ENCODE data around the gene GABPB1. TPM values are rescaled to one million over a fixed set of nuclear protein-coding genes. Genes with fewer than 3 reads are reported as not detected.

GABPB1 gene
- total and polyA plus RNA-seq, 10 of the 15 experiments (the other 5 are each of a cell fraction or from before 2014, with no cell fraction given) = 13.9 to 48.2 (median 39.8) TPM

- peaks cover 8% of the 10 kb centered on the region for H3K4me1 ChIP-seq (ENCODE audit: control insufficient read depth, insufficient read depth, low read length)
- WGBS (ENCODE audit: insufficient coverage, insufficient replicate concordance, low lambda C conversion rate, missing lambda C conversion rate) = 95% methylated on average over 2 of the region's 2 CpGs
- intact Hi-C loops (cut with micrococcal nuclease; ENCODE audit: unreplicated experiment) (no loop called here), in situ Hi-C loops (cut with MboI) (no loop called here)
- no TSS peak for BruUV-seq (replicated peaks)
- no peak overlapping the region for H3K27ac ChIP-seq (ENCODE audit: control insufficient read depth, insufficient read depth)
- H3K4me3 ChIP-seq = no peak overlapping the region
- H3K9ac ChIP-seq (ENCODE audit: control insufficient read depth, insufficient read depth, low read length) = no peak overlapping the region
- ChIA-PET SMC1A (ENCODE audit: uncharacterized antibody, unreplicated experiment) (no interaction called here), RAD21 (ENCODE audit: unreplicated experiment) (no interaction called here), CTCF (no interaction called here), POLR2A (no interaction called here)
- H3K4me2 ChIP-seq (ENCODE audit: control insufficient read depth, insufficient read depth) = no peak overlapping the region
- FAIRE-seq (no peak), ATAC-seq (no peak), DNase-seq (ENCODE audit: low read depth, low spot score) (no peak)
- H3K79me2 ChIP-seq (ENCODE audit: control insufficient read depth, insufficient read depth, low read length) = no peaks in the 10 kb centered on the region
- H3K9me3 ChIP-seq (replicated peaks; ENCODE audit: control insufficient read depth, insufficient read depth, low read length) = no peaks in the 10 kb centered on the region
- TF ChIP-seq ZNF687 (IDR thresholded peaks at IDR 0.05) (no peak), RCOR1 (conservative IDR thresholded peaks at IDR 0.05; ENCODE audit: low read depth, low read length) (no peak), GABPA (IDR thresholded peaks at IDR 0.05; ENCODE audit: low read depth) (no peak), EGR1 (IDR thresholded peaks at IDR 0.05; ENCODE audit: borderline replicate concordance in 1 of 2, low read depth in 2 of 2, low read length in 2 of 2) (no peak), LARP7 (IDR thresholded peaks at IDR 0.05) (no peak), SP1 (IDR thresholded peaks at IDR 0.05; ENCODE audit: low read depth, low read length) (no peak), TARDBP (IDR thresholded peaks at IDR 0.05; ENCODE audit: borderline replicate concordance) (no peak), POLR2A (IDR thresholded peaks at IDR 0.05; ENCODE audit: low read depth, low read length) (no peak), BMI1 (IDR thresholded peaks at IDR 0.05; ENCODE audit: borderline replicate concordance) (no peak), BHLHE40 (IDR thresholded peaks at IDR 0.05; ENCODE audit: borderline replicate concordance in 1 of 2, low read depth in 2 of 2, low read length in 1 of 2) (no peak), IRF4 (IDR thresholded peaks at IDR 0.05; ENCODE audit: low read depth, low read length) (no peak), ZNF622 (IDR thresholded peaks at IDR 0.05) (no peak), PAX5 (IDR thresholded peaks at IDR 0.05; ENCODE audit: borderline replicate concordance, low read depth, low read length) (no peak), STAT3 (IDR thresholded peaks at IDR 0.05; ENCODE audit: low read depth, low read length) (no peak), CHD2 (IDR thresholded peaks at IDR 0.05; ENCODE audit: borderline replicate concordance, low read depth, low read length) (no peak)
- TF ChIP-seq, protein P1, sequence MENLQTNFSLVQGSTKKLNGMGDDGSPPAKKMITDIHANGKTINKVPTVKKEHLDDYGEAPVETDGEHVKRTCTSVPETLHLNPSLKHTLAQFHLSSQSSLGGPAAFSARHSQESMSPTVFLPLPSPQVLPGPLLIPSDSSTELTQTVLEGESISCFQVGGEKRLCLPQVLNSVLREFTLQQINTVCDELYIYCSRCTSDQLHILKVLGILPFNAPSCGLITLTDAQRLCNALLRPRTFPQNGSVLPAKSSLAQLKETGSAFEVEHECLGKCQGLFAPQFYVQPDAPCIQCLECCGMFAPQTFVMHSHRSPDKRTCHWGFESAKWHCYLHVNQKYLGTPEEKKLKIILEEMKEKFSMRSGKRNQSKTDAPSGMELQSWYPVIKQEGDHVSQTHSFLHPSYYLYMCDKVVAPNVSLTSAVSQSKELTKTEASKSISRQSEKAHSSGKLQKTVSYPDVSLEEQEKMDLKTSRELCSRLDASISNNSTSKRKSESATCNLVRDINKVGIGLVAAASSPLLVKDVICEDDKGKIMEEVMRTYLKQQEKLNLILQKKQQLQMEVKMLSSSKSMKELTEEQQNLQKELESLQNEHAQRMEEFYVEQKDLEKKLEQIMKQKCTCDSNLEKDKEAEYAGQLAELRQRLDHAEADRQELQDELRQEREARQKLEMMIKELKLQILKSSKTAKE (IDR thresholded peaks at IDR 0.05; ENCODE audit: low read depth, poor library complexity, severe bottlenecking) = no peak
- TF ChIP-seq, protein P2, sequence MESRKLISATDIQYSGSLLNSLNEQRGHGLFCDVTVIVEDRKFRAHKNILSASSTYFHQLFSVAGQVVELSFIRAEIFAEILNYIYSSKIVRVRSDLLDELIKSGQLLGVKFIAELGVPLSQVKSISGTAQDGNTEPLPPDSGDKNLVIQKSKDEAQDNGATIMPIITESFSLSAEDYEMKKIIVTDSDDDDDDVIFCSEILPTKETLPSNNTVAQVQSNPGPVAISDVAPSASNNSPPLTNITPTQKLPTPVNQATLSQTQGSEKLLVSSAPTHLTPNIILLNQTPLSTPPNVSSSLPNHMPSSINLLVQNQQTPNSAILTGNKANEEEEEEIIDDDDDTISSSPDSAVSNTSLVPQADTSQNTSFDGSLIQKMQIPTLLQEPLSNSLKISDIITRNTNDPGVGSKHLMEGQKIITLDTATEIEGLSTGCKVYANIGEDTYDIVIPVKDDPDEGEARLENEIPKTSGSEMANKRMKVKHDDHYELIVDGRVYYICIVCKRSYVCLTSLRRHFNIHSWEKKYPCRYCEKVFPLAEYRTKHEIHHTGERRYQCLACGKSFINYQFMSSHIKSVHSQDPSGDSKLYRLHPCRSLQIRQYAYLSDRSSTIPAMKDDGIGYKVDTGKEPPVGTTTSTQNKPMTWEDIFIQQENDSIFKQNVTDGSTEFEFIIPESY (IDR thresholded peaks at IDR 0.05) = no peak
- no peaks in the 10 kb centered on the region for H3K27me3 ChIP-seq (replicated peaks in 1 of 2; ENCODE audit: control insufficient read depth in 2 of 2, insufficient read depth in 2 of 2, low read length in 1 of 2)
- H2AFZ ChIP-seq (ENCODE audit: control insufficient read depth, low read depth, low read length) = no peak overlapping the region
- no peaks in the 10 kb centered on the region for H4K20me1 ChIP-seq (ENCODE audit: control insufficient read depth, insufficient read depth)
- H3K36me3 ChIP-seq (ENCODE audit: control insufficient read depth in 2 of 2, insufficient read depth in 2 of 2, low read length in 1 of 2) = no peaks in the 10 kb centered on the region
Observed at GRCh38 chr15:50244959-50245624, 109.9 kb downstream of the GABPB1 start.

Data from GM12878 (cell line).